Breast epithelium (tissue), 3 donors: Measurements from ENCODE around the gene PDRG1.

Source experiments
- POLR2A ChIP-seq: fragments of 450-650 bp; IDR thresholded peaks from one replicate; pipeline ENCODE4 v1.6.1; 2016; ENCODE audit warnings: antibody characterized with exemption, mild to moderate bottlenecking, moderate library complexity
- TF ChIP-seq, protein P1 (sequence below), 3 donors: fragments of 450-650 bp; IDR thresholded peaks; one replicate each; pipeline ENCODE4 v1.5.1; 2016 to 2017; ENCODE audit warnings: antibody characterized with exemption in 3 of 3, mild to moderate bottlenecking in 3 of 3, moderate library complexity in 3 of 3

- TF ChIP-seq POLR2A = no peak
- TF ChIP-seq, protein P1, sequence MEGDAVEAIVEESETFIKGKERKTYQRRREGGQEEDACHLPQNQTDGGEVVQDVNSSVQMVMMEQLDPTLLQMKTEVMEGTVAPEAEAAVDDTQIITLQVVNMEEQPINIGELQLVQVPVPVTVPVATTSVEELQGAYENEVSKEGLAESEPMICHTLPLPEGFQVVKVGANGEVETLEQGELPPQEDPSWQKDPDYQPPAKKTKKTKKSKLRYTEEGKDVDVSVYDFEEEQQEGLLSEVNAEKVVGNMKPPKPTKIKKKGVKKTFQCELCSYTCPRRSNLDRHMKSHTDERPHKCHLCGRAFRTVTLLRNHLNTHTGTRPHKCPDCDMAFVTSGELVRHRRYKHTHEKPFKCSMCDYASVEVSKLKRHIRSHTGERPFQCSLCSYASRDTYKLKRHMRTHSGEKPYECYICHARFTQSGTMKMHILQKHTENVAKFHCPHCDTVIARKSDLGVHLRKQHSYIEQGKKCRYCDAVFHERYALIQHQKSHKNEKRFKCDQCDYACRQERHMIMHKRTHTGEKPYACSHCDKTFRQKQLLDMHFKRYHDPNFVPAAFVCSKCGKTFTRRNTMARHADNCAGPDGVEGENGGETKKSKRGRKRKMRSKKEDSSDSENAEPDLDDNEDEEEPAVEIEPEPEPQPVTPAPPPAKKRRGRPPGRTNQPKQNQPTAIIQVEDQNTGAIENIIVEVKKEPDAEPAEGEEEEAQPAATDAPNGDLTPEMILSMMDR (IDR thresholded peaks at IDR 0.05) = no peak
These were observed 14.0 kb downstream of the PDRG1 start for GRCh38 chr20:31937820-31938219.
